Effector memory CD8-positive, alpha-beta T cell (primary cell): Measurements from ENCODE around the gene GSTM5.
"Not testable (repeated sequence)": the region's sequence is repeated elsewhere in the genome, so short reads cannot be mapped to it uniquely, and the experiment has no call there.

Source experiments
- ATAC-seq: fragments of 150-1000 bp; cut with Tn5 transposase; replicated peaks from 2 replicates; pipeline ENCODE4 v1.10.0; 2021; ENCODE audit warnings: mild to moderate bottlenecking, moderate library complexity
- DNase-seq, 3 experiments: peaks; one replicate each; pipeline ENCODE4 v3.0.0; 2021
- H3K27ac Mint-ChIP-seq, 2 donors: one replicate each; pipeline ENCODE4 v1.8.0; 2022; ENCODE audit warnings: mild to moderate bottlenecking in 2 of 2, mixed read lengths in 2 of 2, moderate library complexity in 2 of 2
- H3K27me3 Mint-ChIP-seq, 2 donors: one replicate each; pipeline ENCODE4 v1.8.0; 2022; ENCODE audit warnings: mixed read lengths in 2 of 2
- H3K36me3 Mint-ChIP-seq: one replicate; pipeline ENCODE4 v1.8.0; 2022; ENCODE audit warnings: mild to moderate bottlenecking, moderate library complexity, mixed read lengths; ENCODE audit not compliant: insufficient read depth
- H3K4me1 Mint-ChIP-seq, 2 donors: one replicate each; pipeline ENCODE4 v1.8.0; 2022; ENCODE audit warnings: low read depth in 2 of 2, mixed read lengths in 2 of 2
- H3K4me3 Mint-ChIP-seq, 2 donors: one replicate each; pipeline ENCODE4 v1.8.0; 2022; ENCODE audit warnings: mild to moderate bottlenecking in 2 of 2, mixed read lengths in 2 of 2, moderate library complexity in 2 of 2
- H3K9me3 Mint-ChIP-seq, 2 donors: one replicate each; pipeline ENCODE4 v1.8.0; 2022; ENCODE audit warnings: mixed read lengths in 2 of 2
- total RNA-seq, 9 experiments: gene quantifications; one replicate each; lab custom pipeline; 2026; lab: John Stamatoyannopoulos, UW

Gene GSTM5
- total RNA-seq = 0 to 2.7 (median 0) reads per million in 9 experiments

GRCh38 chr1:109711593-109712320, at the start of gene GSTM5:
TSS of gene GSTM5 (plus strand) at chr1:109712251. CDS start at chr1:109712313, 62 bp downstream.
- not testable (repeated sequence) for H3K27ac Mint-ChIP-seq, ATAC-seq, H3K36me3 Mint-ChIP-seq, H3K4me3 Mint-ChIP-seq, H3K9me3 Mint-ChIP-seq, DNase-seq, H3K4me1 Mint-ChIP-seq
- peaks cover 46 to 55% of the 10 kb centered on the region in 2 donors for H3K27me3 Mint-ChIP-seq

DNA sequence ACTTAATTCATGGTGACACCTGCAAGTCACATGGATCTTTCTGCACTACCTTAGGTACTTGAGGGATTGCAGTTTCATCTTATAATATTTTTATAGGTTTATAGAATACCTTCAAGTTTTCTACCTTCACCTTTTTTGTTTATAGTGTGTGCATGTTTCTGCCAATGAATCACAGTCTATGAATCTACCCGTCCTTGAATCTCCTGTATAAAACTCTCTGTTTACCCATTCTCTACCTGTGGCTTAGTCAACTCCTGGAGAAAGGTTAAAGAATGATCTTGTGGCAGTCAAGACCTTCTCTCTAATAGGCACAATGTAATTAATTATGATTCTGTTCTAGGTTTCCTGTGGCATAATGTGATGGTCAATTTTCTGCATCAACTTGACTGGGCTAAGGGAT, 47.4 kb upstream of the GSTM5 start:
- no peak for ATAC-seq
- Mint-ChIP-seq H3K9me3 (no peaks in the 10 kb centered on the region), H3K36me3 (peaks cover 3% of the 10 kb centered on the region), H3K4me1 (peaks cover 0 to 7% of the 10 kb centered on the region in 2 donors), H3K27me3 (no peaks in the 10 kb centered on the region), H3K27ac (no peak overlapping the region), H3K4me3 (no peak overlapping the region)
- no peak for DNase-seq

DNA sequence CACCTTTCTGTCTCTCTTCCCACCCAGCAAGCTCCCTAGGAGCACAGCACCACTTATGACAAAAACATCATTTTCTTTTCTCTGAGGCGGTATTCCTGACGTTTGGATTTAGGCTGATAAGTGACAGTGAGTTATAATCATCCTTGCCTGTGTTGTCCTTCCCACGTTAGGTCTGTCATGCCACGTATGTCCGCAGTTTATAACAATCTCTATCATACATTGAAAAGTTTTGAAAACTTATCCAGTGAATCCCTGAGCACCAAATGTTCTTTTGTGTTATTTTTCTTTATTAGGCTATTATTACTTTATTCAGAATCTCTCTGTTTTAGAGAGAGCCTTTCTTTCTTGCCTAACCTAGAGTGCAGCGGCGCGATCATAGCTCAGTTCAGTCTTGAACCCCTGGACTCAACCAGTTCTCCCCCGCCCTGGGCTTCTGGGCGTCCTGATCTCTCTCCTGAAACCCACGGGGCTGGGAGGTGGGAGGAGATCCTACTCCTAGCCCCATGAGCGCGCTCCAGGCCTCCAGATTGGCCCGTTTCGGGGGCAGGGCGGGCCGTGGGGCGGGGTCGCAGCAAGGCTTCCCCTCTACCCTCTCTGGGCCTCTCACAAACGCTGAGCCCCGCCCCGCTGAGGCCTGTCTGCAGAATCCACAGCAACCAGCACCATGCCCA, 44.5 kb upstream of the GSTM5 start, which contains the start of gene GSTM2:
Gene GSTM2 (plus strand): TSS at position 606 of the 671 bp plus-strand sequence. CDS start 59 bp downstream, at position 665.
- Mint-ChIP-seq H3K27me3 (no peaks in the 10 kb centered on the region), H3K4me3 (peak within 1 kb of the TSS; percentile 47 to 54), H3K36me3 (peaks cover 3% of the 10 kb centered on the region), H3K4me1 (peaks cover 6 to 13% of the 10 kb centered on the region in 2 donors), H3K9me3 (no peaks in the 10 kb centered on the region), H3K27ac (peak within 1 kb of the TSS in 1 of 2 donors; percentile 35)
- DNase-seq = no peak
- ATAC-seq = peak; percentile 82

GRCh38 chr1:109668123-109668775, 43.8 kb upstream of the GSTM5 start:
- Mint-ChIP-seq H3K27ac (no peak overlapping the region), H3K4me1 (peaks cover 6 to 13% of the 10 kb centered on the region in 2 donors), H3K9me3 (no peaks in the 10 kb centered on the region), H3K27me3 (no peaks in the 10 kb centered on the region), H3K4me3 (peak overlapping the region; percentile 47 to 54), H3K36me3 (peaks cover 3% of the 10 kb centered on the region)
- no peak for ATAC-seq
- no peak for DNase-seq

GRCh38 chr1:109669246-109669948, 42.7 kb upstream of the GSTM5 start:
- Mint-ChIP-seq H3K36me3 (peaks cover 3% of the 10 kb centered on the region), H3K27me3 (no peaks in the 10 kb centered on the region), H3K4me3 (peak overlapping the region; percentile 32 to 67), H3K27ac (peak overlapping the region in 1 of 2 donors; percentile 3), H3K9me3 (no peaks in the 10 kb centered on the region), H3K4me1 (peaks cover 6 to 13% of the 10 kb centered on the region in 2 donors)
- DNase-seq (no peak), ATAC-seq (peak; percentile 43)

DNA sequence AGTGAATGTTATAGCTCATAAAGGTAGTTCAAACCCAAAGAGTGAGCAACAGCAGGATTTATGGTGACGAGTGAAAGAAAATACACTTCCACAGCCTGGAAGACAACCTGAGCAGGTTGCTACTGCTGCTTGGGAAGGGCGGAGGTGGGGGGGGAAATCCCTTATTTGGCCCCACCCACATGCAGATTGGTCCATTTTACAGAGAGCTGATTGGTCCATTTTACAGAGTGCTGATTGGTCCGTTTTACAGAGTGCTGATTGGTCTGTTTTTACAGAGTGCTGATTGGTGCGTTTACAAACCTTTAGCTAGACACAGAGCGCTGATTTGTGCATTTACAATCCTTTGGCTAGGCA, 42.1 kb upstream of the GSTM5 start:
- H3K4me1 Mint-ChIP-seq = peaks cover 6 to 13% of the 10 kb centered on the region in 2 donors

GRCh38 chr1:109671067-109671466, 41.0 kb upstream of the GSTM5 start:
- peaks cover 6 to 13% of the 10 kb centered on the region in 2 donors for H3K4me1 Mint-ChIP-seq
- no peak overlapping the region for H3K4me3 Mint-ChIP-seq
- H3K27ac Mint-ChIP-seq = peak overlapping the region in 1 of 2 donors; percentile 39
- peaks cover 3% of the 10 kb centered on the region for H3K36me3 Mint-ChIP-seq
- no peaks in the 10 kb centered on the region for H3K27me3 Mint-ChIP-seq
- no peaks in the 10 kb centered on the region for H3K9me3 Mint-ChIP-seq
- DNase-seq (no peak), ATAC-seq (no peak)

More for the DNA sequence above, 42.1 kb upstream of the GSTM5 start:
- peak overlapping the region in 1 of 2 donors; percentile 3 for H3K27ac Mint-ChIP-seq
- not testable (repeated sequence) for ATAC-seq, H3K36me3 Mint-ChIP-seq, H3K27me3 Mint-ChIP-seq, H3K9me3 Mint-ChIP-seq, DNase-seq
- peak overlapping the region; percentile 32 to 67 for H3K4me3 Mint-ChIP-seq

DNA sequence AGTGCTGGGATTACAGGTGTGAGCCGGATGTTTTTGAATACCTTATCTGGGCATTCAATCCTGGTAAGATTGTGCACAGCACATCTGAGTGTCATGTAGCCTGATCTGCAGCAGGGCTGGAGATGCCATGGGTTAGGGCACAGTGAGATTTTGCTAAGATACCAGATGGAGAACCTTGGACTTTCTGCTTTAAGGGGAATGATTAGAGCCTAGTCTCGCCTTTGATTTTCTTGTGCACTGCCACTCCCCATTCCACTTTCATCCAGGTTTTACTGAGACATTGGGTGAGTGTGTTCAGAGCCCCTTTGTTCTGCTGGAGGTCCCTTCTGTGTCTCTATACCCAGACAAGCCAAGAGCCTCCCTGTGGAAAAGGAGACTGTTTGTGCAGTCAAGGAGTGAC, 38.2 kb upstream of the GSTM5 start:
- not testable (repeated sequence) for H3K27ac Mint-ChIP-seq, H3K9me3 Mint-ChIP-seq, ATAC-seq, H3K27me3 Mint-ChIP-seq, DNase-seq, H3K36me3 Mint-ChIP-seq, H3K4me3 Mint-ChIP-seq
- H3K4me1 Mint-ChIP-seq = peaks cover 6 to 10% of the 10 kb centered on the region in 2 donors

GRCh38 chr1:109676683-109677381, 35.2 kb upstream of the GSTM5 start:
- ATAC-seq = not testable (repeated sequence)

GRCh38 chr1:109677459-109677858, 34.6 kb upstream of the GSTM5 start:
- no peaks in the 10 kb centered on the region for H3K9me3 Mint-ChIP-seq
- no peaks in the 10 kb centered on the region for H3K4me1 Mint-ChIP-seq
- no peak overlapping the region for H3K4me3 Mint-ChIP-seq
- ATAC-seq (no peak), DNase-seq (no peak)
- H3K36me3 Mint-ChIP-seq = no peaks in the 10 kb centered on the region
- no peak overlapping the region for H3K27ac Mint-ChIP-seq
- no peaks in the 10 kb centered on the region for H3K27me3 Mint-ChIP-seq

More at GRCh38 chr1:109676683-109677381, 35.2 kb upstream of the GSTM5 start:
- not testable (repeated sequence) for DNase-seq, H3K36me3 Mint-ChIP-seq, H3K9me3 Mint-ChIP-seq, H3K27me3 Mint-ChIP-seq, H3K4me1 Mint-ChIP-seq, H3K4me3 Mint-ChIP-seq, H3K27ac Mint-ChIP-seq

- not testable (repeated sequence) for H3K4me1 Mint-ChIP-seq, H3K27me3 Mint-ChIP-seq, H3K9me3 Mint-ChIP-seq, DNase-seq, H3K27ac Mint-ChIP-seq, ATAC-seq, H3K36me3 Mint-ChIP-seq, H3K4me3 Mint-ChIP-seq
These were observed 33.4 kb upstream of the GSTM5 start for GRCh38 chr1:109678637-109679036.

- not testable (repeated sequence) for H3K4me3 Mint-ChIP-seq, H3K9me3 Mint-ChIP-seq, H3K4me1 Mint-ChIP-seq, H3K27me3 Mint-ChIP-seq, ATAC-seq, H3K36me3 Mint-ChIP-seq, DNase-seq, H3K27ac Mint-ChIP-seq
These were observed 27.3 kb upstream of the GSTM5 start for GRCh38 chr1:109684777-109685176.
